Lung (tissue), 12 donors: ENCODE results near the gene CDH1. TPM values are rescaled to one million over a fixed set of nuclear protein-coding genes. Genes with fewer than 3 reads are reported as not detected.

ENCODE experiments used
- ATAC-seq: fragments of 200-7000 bp; cut with Tn5 transposase; one replicate; pipeline ENCODE4 v1.9.1; 2020; ENCODE audit warnings: moderate number of reproducible peaks; ENCODE audit not compliant: insufficient read depth, low FRiP score
- DNase-seq, 3 donors: peaks; one replicate each; pipeline ENCODE4 v3.0.0-alpha.2; 2013 to 2017
- H3K27ac ChIP-seq, 2 donors: one replicate each; pipeline ENCODE4 v1.5.1; 2013; ENCODE audit warnings: mild to moderate bottlenecking in 2 of 2, moderate library complexity in 2 of 2, control low read depth in 1 of 2, inconsistent platforms in 1 of 2, low read depth in 1 of 2, low read length in 1 of 2
- H3K27me3 ChIP-seq, 3 donors: one replicate each; pipeline ENCODE4 v1.5.1; 2013; ENCODE audit warnings: low read length in 2 of 3; ENCODE audit not compliant: control insufficient read depth in 3 of 3, insufficient read depth in 3 of 3
- H3K36me3 ChIP-seq, 4 donors: one replicate each; pipeline ENCODE4 v1.5.1; 2013; ENCODE audit warnings: low read length in 4 of 4, mild to moderate bottlenecking in 1 of 4, moderate library complexity in 1 of 4; ENCODE audit not compliant: control insufficient read depth in 4 of 4, insufficient read depth in 4 of 4
- H3K4me1 ChIP-seq, 5 donors: one replicate each; pipeline ENCODE4 v1.5.1; 2013; ENCODE audit warnings: low read length in 5 of 5, mild to moderate bottlenecking in 2 of 5, moderate library complexity in 1 of 5; ENCODE audit not compliant: control insufficient read depth in 5 of 5, insufficient read depth in 5 of 5
- H3K4me3 ChIP-seq: one replicate; pipeline ENCODE4 v1.5.1; 2013; ENCODE audit warnings: mild to moderate bottlenecking, control low read depth, moderate library complexity
- H3K9ac ChIP-seq, 2 donors: one replicate each; pipeline ENCODE4 v1.5.1; 2013; ENCODE audit warnings: low read length in 2 of 2, control low read depth in 1 of 2; ENCODE audit not compliant: insufficient read depth in 1 of 2
- H3K9me3 ChIP-seq, 4 donors: one replicate each; pipeline ENCODE4 v1.5.1; 2013; ENCODE audit warnings: low read length in 3 of 4, mild to moderate bottlenecking in 1 of 4, moderate library complexity in 1 of 4; ENCODE audit not compliant: control insufficient read depth in 4 of 4, insufficient read depth in 3 of 4
- CTCF ChIP-seq: IDR thresholded peaks from 2 replicates; pipeline ENCODE4 v1.5.1; 2012; ENCODE audit warnings: mild to moderate bottlenecking; ENCODE audit errors: control extremely low read depth, extremely low read depth
- WGBS, 2 donors: extraction: QIAGEN DNeasy Blood & Tissue Kit; methylation state at CpG; one replicate each; pipeline ENCODE4 v1.1.7; 2013; 5-methylcytosine and 5-hydroxymethylcytosine counted together
- polyA plus RNA-seq, 2 donors: library from polyadenylated mRNA; stranded (reverse); fragments of 200-250 nt; gene quantifications; one replicate each; pipeline ENCODE4 v1.2.1, GENCODE V29; 2013
- total RNA-seq, 2 donors: library from RNA; depleted of rRNA in 1 of 2; stranded (reverse); fragments of >200 nt in 1 of 2; gene quantifications; one replicate each; pipeline ENCODE4 v1.2.1, GENCODE V29; 2014 to 2021
- donor health status: control.
- donor health status: control.
- donor health status: Bipolar disorder and iron deficiency.
- donor health status: healthy.
- donor health status: DM: yes; HTN: yes; CAD: no.

Gene CDH1
- total and polyA plus RNA-seq, 4 donors, result 33.2 to 227 (median 95.2) TPM

- TF ChIP-seq CTCF, result no peak
- WGBS, 2 donors, result 86 to 94% methylated on average over 3 of the region's 3 CpGs
- DNase-seq, result no peak
- Histone ChIP-seq H3K4me1 (peaks cover 0 to 1% (median 0%) of the 10 kb centered on the region in 5 donors), H3K9ac (no peak overlapping the region), H3K36me3 (peaks cover 0 to 10% (median 0%) of the 10 kb centered on the region in 4 donors), H3K9me3 (peaks cover 0 to 3% (median 0%) of the 10 kb centered on the region in 4 donors), H3K27ac (no peak overlapping the region), H3K27me3 (no peaks in the 10 kb centered on the region), H3K4me3 (no peak overlapping the region)
- no peak for ATAC-seq
Observed at GRCh38 chr16:68814516-68814915, 77.4 kb downstream of the CDH1 start.

- Histone ChIP-seq H3K4me3 (no peak overlapping the region), H3K9ac (no peak overlapping the region), H3K27me3 (no peaks in the 10 kb centered on the region), H3K36me3 (peaks cover 0 to 1% (median 0%) of the 10 kb centered on the region in 4 donors), H3K27ac (no peak overlapping the region), H3K9me3 (peaks cover 0 to 2% (median 0%) of the 10 kb centered on the region in 4 donors), H3K4me1 (no peaks in the 10 kb centered on the region)
- 77 to 85% methylated on average over 8 of the region's 8 CpGs for WGBS, 2 donors
- TF ChIP-seq CTCF, result no peak
- ATAC-seq, result no peak
- DNase-seq, result peak in 1 of 3 donors; percentile 14
Observed at GRCh38 chr16:68823401-68824135, 86.5 kb downstream of the CDH1 start.

DNA sequence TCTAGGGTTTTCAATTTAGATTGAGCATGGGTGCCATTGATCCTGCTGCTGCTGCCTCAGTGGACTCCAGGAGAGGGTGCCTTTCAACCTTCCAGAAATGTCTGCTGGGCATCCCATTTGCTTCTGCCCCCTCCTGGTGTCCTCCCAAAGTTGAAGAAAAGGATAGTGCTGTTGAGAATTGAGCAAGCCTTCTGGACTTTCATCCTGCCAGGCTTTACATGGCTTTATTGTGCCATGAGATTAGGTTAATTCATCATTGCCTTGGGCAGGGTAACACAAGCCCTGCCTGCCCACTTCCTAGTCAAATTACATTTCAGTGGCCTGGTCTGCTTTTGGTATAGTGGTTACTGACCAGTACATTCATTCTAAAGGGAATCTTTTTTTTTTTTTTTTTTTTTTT lies 88.3 kb downstream of the CDH1 start:
- H3K27me3 ChIP-seq, result no peaks in the 10 kb centered on the region
- H3K36me3 ChIP-seq, result peaks cover 0 to 1% (median 0%) of the 10 kb centered on the region in 4 donors
- no peak overlapping the region for H3K9ac ChIP-seq
- H3K4me3 ChIP-seq, result no peak overlapping the region
- H3K27ac ChIP-seq, result no peak overlapping the region
- TF ChIP-seq CTCF, result no peak
- ATAC-seq (no peak), DNase-seq (no peak)
- peaks cover 0 to 2% (median 0%) of the 10 kb centered on the region in 4 donors for H3K9me3 ChIP-seq
- H3K4me1 ChIP-seq, result no peaks in the 10 kb centered on the region
